ENCODE data around the gene NRM.
"Not testable (repeated sequence)": the region's sequence is repeated elsewhere in the genome, so short reads cannot be mapped to it uniquely, and the experiment has no call there.

NRM gene

GRCh38 chr6:30719791-30720737 is 29.3 kb upstream of the NRM start, which contains the start of gene TUBB:
Gene TUBB (plus strand): TSS chr6:30720352. CDS start chr6:30720507, 155 bp downstream.
- peak; percentile 98 for DNase-seq

DNA sequence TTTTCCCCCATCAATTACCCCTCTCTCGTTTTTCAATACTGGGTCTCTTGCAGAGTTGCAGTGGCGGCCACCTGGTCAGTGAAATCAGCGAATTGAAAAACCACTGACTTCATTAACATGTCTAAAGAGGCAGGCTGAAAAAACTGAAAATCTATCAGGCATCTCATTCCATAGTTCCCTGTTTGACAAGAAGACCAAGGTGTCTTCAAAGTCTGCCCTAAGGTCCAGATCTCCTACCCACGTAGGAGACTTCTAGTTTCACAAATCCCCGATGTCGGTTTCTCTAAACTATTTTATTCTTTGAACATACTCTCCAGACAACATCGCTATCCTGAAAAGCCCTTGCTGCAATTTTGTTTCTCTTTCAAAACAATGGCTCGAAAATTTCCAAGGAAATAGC is 28.6 kb upstream of the NRM start:
- no peak for DNase-seq

GRCh38 chr6:30717845-30718720 is 27.3 kb upstream of the NRM start:
- not testable (repeated sequence) for DNase-seq

DNA sequence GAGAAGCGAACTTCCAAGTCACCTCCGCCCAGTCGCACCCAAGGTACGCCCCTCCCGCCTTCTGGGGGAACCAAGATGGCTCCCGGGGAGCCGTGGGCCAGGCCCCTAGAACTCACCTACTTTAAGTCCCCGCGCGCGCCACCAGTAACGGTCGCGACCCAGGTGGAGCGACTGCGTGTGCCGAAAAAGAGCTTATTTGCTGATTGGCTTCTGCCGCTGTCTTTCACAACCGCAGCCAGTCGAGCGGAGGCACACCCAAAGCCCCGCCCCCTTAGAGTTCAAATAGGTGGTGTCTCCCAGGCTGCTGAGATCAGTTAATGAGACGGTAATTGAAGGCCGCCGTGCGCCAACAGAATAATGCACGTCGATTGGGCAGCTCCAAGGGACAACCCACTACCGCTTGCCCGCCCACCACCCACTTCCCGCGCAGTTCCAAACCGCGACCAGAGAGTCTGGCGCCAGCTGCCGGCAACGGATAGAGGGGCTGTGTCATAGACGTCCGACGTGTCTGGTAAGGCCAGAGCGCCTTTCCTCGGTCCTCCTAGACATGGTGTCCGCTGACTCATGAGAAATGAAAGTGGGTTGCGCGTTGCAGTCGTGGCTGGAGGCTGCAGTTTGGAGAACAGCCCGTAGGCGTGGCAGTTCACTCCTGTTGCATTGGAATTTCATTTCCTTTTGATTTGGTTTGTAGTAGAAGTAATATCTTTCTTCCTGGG is 26.5 kb upstream of the NRM start, which contains the start of gene MDC1:
TSS of gene MDC1 (minus strand) at position 153 of the 716 bp plus-strand sequence. CDS start 2,106 bp downstream, outside the sequence.
- peak; percentile 99 for DNase-seq

- DNase-seq: no peak
Observed at GRCh38 chr6:30716879-30717128, 26.0 kb upstream of the NRM start.

GRCh38 chr6:30714263-30714662 is 23.5 kb upstream of the NRM start:
- DNase-seq: no peak

DNA sequence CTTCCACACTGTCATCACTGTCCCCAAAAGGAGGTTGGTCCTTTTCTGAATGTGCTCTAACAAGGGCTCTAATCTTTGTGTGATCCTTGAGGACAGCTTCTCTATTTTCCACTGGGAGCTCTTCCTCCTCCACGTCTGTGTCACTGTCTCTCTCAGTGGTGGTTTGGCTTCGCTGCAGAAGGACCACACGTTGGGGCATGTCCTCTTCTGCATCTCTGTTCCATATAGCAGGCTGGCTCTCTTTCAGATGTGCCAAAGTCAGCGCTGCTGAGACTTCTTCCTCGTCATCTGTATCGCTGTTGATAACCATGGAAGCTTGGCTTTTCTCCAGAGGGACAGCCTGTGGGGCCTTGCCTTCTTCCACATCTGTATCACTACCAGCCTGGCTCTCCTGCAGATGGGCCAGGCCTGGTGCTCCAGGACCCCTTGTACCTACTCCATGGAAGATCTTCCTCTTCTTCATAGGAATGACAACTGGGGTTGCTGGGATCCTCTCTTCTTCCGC is 21.7 kb upstream of the NRM start:
- no peak for DNase-seq

GRCh38 chr6:30711758-30712380 is 21.1 kb upstream of the NRM start:
- DNase-seq: no peak

DNA sequence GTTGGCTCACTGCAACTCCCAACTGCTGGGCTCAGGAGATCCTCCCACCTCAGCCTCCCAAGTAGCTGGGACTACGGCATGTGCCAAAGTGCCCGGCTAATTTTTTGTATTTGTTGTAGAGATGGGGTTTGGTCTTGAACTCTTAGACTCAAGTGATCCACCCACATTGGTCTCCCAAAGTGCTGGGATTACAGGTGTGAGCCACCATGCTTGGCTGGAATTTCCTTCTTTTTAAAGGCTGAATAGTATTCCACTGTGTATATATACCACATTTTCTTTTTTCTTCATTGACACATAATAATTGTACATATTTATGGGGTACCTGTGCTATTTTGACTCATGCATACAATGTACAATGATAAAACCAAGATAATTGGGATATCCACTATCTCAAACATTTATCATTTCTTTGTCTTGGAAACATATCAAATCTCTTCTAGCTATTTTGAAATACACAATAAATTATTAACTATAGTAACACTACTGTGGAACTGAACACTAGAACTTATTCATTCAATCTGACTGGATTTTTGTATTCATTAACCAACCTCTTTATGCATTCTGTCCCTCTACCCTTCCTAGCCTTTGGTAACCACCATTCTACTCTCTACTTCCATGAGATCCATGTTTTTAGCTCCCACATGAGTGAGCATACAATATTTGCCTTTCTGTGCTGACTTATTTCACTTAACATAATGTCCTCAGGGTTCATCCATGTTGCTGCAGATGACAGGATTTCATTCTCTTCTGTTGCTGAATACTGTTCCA is 18.5 kb upstream of the NRM start:
- DNase-seq: no peak

DNA sequence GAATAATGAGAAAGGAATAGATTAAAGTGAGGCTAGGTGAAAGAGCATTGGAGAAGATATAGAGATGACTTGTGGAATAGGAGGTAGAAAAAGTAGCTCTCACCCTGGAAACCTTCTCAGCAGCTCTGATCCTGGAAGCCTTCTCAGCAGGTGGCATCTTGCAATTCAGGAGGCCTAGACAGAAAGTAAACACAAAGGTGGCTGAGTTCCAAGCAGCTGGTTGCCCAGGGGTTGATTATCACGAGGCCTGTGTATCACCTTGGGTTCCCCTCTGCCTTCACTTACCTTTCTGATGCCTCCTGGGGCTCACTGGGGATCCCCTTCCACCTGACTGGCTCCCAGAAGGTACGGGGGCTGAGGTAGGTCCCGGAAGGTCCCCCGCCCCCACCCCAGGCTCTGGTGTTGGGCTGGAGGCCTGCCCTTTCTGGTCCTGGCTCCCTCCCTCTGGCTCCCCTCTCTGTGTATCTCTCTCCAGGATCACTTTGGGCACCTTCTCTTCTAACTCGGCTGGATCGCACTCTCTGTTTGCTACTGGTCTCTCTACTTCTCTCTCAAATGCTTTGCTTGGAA is 16.6 kb upstream of the NRM start:
- DNase-seq: no peak

- DNase-seq: no peak
Observed at GRCh38 chr6:30705620-30706019, 14.8 kb upstream of the NRM start.

DNA sequence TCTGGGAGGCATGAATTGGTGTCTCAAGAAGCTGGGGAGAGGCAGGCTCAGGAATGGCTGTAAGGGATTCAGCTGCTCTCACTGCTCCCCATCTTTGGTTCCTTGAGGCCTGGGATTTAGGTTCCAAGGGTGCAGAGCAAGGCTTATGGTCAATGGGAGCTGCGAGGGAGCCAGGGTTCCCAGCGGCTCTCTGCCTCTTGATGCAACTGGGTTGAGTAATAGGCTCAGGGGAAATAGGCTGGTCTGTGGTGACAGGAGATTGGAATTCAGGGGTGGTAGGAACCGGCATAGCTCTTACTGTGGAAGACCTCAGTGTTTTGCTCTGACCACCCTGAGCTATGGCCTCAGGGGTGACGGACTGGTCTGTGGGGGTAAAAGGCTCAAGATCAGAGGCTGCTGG is 13.0 kb upstream of the NRM start:
- DNase-seq: no peak

GRCh38 chr6:30703011-30703410 is 12.2 kb upstream of the NRM start:
- DNase-seq: no peak

DNA sequence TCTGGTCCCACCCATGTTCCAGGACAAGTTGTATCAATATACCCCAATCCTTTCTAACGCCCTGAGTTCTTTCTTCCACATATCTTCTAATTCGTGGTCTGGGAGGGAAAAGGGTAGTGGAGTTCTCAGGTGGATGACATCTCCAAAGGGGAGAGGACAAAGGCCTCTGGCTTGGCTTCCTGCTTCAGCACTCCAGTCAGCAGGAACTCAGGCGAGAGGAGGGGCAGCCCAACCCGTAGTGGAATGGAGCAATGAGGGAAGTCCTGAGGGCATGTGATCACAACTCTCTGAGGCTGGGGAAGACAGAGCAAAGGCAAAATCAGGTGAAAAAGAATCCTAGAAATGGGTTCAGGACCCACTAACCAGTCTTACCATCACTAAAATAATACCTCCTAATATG is 9.6 kb upstream of the NRM start:
- no peak for DNase-seq

- no peak for DNase-seq
Observed at GRCh38 chr6:30696432-30696831, 5.6 kb upstream of the NRM start.

DNA sequence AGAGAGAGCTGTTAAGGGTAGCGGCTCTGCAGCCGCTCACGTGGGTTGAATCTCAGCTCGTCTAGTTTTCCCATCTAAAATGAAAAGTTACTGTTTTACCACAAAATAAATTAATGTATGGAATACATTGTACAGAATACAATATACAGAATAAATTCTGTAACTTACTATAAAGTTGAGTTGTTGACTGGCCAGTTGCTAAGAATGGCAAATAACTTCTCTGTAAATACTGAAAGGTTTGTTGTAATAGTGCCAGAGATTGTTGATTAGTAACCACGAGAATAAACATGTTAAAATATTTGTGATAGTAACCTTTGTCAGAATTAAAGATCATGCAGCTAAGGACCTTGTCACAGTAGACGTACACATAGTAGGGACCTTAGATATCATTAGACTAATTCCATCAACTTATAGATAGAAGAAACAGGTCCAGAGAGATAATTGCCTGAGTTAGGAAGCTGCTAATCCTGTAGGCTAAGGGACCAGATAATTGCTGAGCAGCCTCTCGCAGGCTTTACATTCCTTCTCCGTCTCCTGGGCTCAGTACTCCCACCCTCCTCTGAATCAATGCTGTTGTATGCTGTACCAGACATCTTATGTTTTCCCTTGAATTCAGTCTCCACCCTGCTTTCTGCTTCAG is 544 bp upstream of the NRM start:
- DNase-seq: no peak

- no peak for DNase-seq
Observed at GRCh38 chr6:30689985-30690384, 799 bp downstream of the NRM start.

- no peak for DNase-seq
Observed at GRCh38 chr6:30689022-30689865, 1.5 kb downstream of the NRM start.

DNA sequence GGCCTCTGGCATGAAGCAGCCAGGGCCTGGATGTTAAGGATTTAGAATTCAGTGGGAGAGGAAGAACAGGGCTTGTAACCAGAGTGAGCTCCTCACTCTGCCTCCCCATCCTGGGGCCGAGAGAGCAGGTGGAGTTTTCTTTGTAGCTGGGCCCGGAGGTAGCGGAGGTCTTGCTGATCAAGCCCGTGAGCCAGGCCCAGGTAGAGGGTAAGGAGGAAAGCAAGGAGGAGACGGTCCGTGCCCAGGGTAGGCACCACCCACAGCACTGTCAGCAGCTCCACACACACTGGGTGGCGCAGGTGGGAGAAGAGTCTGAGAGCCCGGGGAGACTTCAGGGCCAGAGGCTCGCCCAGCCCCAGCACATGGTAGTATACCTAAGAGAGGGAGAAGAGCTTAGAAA is 2.2 kb downstream of the NRM start:
- DNase-seq: no peak

Measured in midbrain (tissue), 1 donor.